GM19238 (cell line): ENCODE results near the gene TNIP2.

Source experiments
- DNase-seq: peaks from one replicate; pipeline ENCODE4 v3.0.0; 2011; ENCODE audit warnings: low spot score; ENCODE audit not compliant: insufficient read length

Gene TNIP2

GRCh38 chr4:2721586-2721985 is 34.5 kb downstream of the TNIP2 start:
- no peak for DNase-seq

- no peak for DNase-seq
Observed at GRCh38 chr4:2716236-2716635, 39.9 kb downstream of the TNIP2 start.

GRCh38 chr4:2715426-2715825 is 40.7 kb downstream of the TNIP2 start:
- DNase-seq, result no peak

GRCh38 chr4:2714918-2715317 is 41.2 kb downstream of the TNIP2 start:
- DNase-seq, result no peak

GRCh38 chr4:2714061-2714770 is 41.9 kb downstream of the TNIP2 start:
- DNase-seq, result no peak

GRCh38 chr4:2713337-2713736 is 42.8 kb downstream of the TNIP2 start:
- no peak for DNase-seq

- no peak for DNase-seq
Observed at GRCh38 chr4:2712261-2712842, 43.8 kb downstream of the TNIP2 start.

GRCh38 chr4:2702770-2703169 is 53.4 kb downstream of the TNIP2 start:
- no peak for DNase-seq

GRCh38 chr4:2702361-2702760 is 53.8 kb downstream of the TNIP2 start:
- DNase-seq, result no peak

GRCh38 chr4:2700031-2700430 is 56.1 kb downstream of the TNIP2 start:
- no peak for DNase-seq

GRCh38 chr4:2699534-2699933 is 56.6 kb downstream of the TNIP2 start:
- no peak for DNase-seq

- no peak for DNase-seq
Observed at GRCh38 chr4:2698951-2699505, 57.1 kb downstream of the TNIP2 start.

GRCh38 chr4:2698504-2698903 is 57.6 kb downstream of the TNIP2 start:
- DNase-seq, result no peak

- no peak for DNase-seq
Observed at GRCh38 chr4:2697995-2698414, 58.1 kb downstream of the TNIP2 start.

GRCh38 chr4:2696423-2696822 is 59.7 kb downstream of the TNIP2 start:
- DNase-seq, result peak; percentile 78

- DNase-seq, result no peak
Observed at GRCh38 chr4:2695346-2696060, 60.6 kb downstream of the TNIP2 start.

- DNase-seq, result no peak
Observed at GRCh38 chr4:2694691-2695090, 61.4 kb downstream of the TNIP2 start.

GRCh38 chr4:2691952-2692435 is 64.1 kb downstream of the TNIP2 start:
- no peak for DNase-seq
